ENCODE measurements around the gene NFIX.

Gene NFIX

GRCh38 chr19:13024951-13025697 is 29.8 kb downstream of the NFIX start:
- H2AFZ ChIP-seq (ENCODE audit: low read depth, low read length) = no peak overlapping the region
- ATAC-seq (ENCODE audit: insufficient read depth, low read depth) (no peak), DNase-seq (no peak)
- no peak overlapping the region for H3K4me3 ChIP-seq (ENCODE audit: low read depth in 1 of 2, low read length in 2 of 2)
- H3K4me2 ChIP-seq (ENCODE audit: insufficient read depth, low read length) = no peak overlapping the region
- no peak overlapping the region for H3K9ac ChIP-seq (ENCODE audit: low read depth, low read length)
- TF ChIP-seq EZH2 (IDR thresholded peaks at IDR 0.05; ENCODE audit: borderline replicate concordance, low read depth, low read length, severe bottlenecking) = no peak
- TF ChIP-seq, protein P1, sequence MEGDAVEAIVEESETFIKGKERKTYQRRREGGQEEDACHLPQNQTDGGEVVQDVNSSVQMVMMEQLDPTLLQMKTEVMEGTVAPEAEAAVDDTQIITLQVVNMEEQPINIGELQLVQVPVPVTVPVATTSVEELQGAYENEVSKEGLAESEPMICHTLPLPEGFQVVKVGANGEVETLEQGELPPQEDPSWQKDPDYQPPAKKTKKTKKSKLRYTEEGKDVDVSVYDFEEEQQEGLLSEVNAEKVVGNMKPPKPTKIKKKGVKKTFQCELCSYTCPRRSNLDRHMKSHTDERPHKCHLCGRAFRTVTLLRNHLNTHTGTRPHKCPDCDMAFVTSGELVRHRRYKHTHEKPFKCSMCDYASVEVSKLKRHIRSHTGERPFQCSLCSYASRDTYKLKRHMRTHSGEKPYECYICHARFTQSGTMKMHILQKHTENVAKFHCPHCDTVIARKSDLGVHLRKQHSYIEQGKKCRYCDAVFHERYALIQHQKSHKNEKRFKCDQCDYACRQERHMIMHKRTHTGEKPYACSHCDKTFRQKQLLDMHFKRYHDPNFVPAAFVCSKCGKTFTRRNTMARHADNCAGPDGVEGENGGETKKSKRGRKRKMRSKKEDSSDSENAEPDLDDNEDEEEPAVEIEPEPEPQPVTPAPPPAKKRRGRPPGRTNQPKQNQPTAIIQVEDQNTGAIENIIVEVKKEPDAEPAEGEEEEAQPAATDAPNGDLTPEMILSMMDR (IDR thresholded peaks at IDR 0.05; ENCODE audit: borderline replicate concordance, extremely low read depth, low read length, poor library complexity, severe bottlenecking) = no peak
- H3K4me1 ChIP-seq (ENCODE audit: insufficient read depth, low read length) = peaks cover 3% of the 10 kb centered on the region; the same call in 1 of the 2 replicates
- H3K36me3 ChIP-seq (ENCODE audit: insufficient read depth, low read length) = no peaks in the 10 kb centered on the region
- H3K9me3 ChIP-seq (ENCODE audit: insufficient read depth, low read length, severe bottlenecking) = no peaks in the 10 kb centered on the region
- no peak overlapping the region for H3K27ac ChIP-seq (ENCODE audit: low read length)
- H3K27me3 ChIP-seq (ENCODE audit: insufficient read depth, low read length, poor library complexity) = no peaks in the 10 kb centered on the region
- no peaks in the 10 kb centered on the region for H3K79me2 ChIP-seq (ENCODE audit: insufficient read depth, low read length)
- peaks cover 3% of the 10 kb centered on the region; the same call in 1 of the 2 replicates for H4K20me1 ChIP-seq (ENCODE audit: insufficient read depth, low read length)

DNA sequence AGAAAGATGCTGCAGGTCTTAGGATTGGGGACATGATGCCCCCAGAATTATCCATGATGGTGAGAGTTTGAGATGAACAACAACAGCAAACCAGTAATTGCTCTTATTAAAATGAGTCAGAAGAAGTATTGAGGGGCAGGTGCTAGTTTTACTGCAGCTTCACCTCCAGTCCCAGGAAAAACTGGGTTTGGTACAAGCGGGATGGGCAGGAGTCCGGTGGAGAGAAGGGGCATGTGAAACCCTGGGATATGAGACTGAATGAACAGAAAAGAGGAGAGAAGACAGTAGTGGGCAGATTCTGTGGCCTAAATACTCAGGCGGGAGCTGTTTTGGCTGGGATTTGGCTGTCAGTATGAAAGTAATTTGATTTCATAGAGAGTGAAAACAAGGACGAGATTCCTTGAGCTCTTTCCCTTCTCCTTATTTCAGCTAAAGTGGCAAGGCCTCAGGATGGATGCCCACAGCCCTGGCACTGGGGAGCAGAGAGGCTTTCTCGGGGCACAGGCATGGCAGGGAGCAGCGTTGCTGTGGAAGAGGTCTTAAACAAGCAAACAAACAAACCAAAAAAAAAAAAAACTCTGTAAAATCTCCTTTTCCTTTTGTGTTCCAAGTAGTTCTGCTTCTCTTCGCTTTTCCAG is 30.7 kb downstream of the NFIX start:
- Histone ChIP-seq H3K79me2 (ENCODE audit: insufficient read depth, low read length) (no peaks in the 10 kb centered on the region), H2AFZ (ENCODE audit: low read depth, low read length) (no peak overlapping the region), H3K36me3 (ENCODE audit: insufficient read depth, low read length) (no peaks in the 10 kb centered on the region), H3K4me1 (ENCODE audit: insufficient read depth, low read length) (peaks cover 3% of the 10 kb centered on the region; the same call in 1 of the 2 replicates), H3K4me2 (ENCODE audit: insufficient read depth, low read length) (no peak overlapping the region), H3K9ac (ENCODE audit: low read depth, low read length) (no peak overlapping the region), H3K27me3 (ENCODE audit: insufficient read depth, low read length, poor library complexity) (no peaks in the 10 kb centered on the region), H3K9me3 (ENCODE audit: insufficient read depth, low read length, severe bottlenecking) (no peaks in the 10 kb centered on the region), H3K27ac (ENCODE audit: low read length) (no peak overlapping the region), H4K20me1 (ENCODE audit: insufficient read depth, low read length) (no peaks in the 10 kb centered on the region), H3K4me3 (ENCODE audit: low read depth in 1 of 2, low read length in 2 of 2) (no peak overlapping the region)
- TF ChIP-seq EZH2 (IDR thresholded peaks at IDR 0.05; ENCODE audit: borderline replicate concordance, low read depth, low read length, severe bottlenecking) = no peak
- TF ChIP-seq, protein P1 (IDR thresholded peaks at IDR 0.05; ENCODE audit: borderline replicate concordance, extremely low read depth, low read length, poor library complexity, severe bottlenecking) = no peak
- ATAC-seq (ENCODE audit: insufficient read depth, low read depth) (no peak), DNase-seq (no peak)

GRCh38 chr19:13026462-13027370 is 31.4 kb downstream of the NFIX start:
- Histone ChIP-seq H3K27ac (ENCODE audit: low read length) (no peak overlapping the region), H3K9me3 (ENCODE audit: insufficient read depth, low read length, severe bottlenecking) (no peaks in the 10 kb centered on the region), H2AFZ (ENCODE audit: low read depth, low read length) (no peak overlapping the region), H4K20me1 (ENCODE audit: insufficient read depth, low read length) (no peaks in the 10 kb centered on the region), H3K79me2 (ENCODE audit: insufficient read depth, low read length) (no peaks in the 10 kb centered on the region), H3K4me3 (ENCODE audit: low read depth in 1 of 2, low read length in 2 of 2) (no peak overlapping the region), H3K36me3 (ENCODE audit: insufficient read depth, low read length) (no peaks in the 10 kb centered on the region), H3K27me3 (ENCODE audit: insufficient read depth, low read length, poor library complexity) (no peaks in the 10 kb centered on the region), H3K4me1 (ENCODE audit: insufficient read depth, low read length) (peaks cover 3% of the 10 kb centered on the region; the same call in 1 of the 2 replicates), H3K9ac (ENCODE audit: low read depth, low read length) (no peak overlapping the region), H3K4me2 (ENCODE audit: insufficient read depth, low read length) (no peak overlapping the region)
- DNase-seq (no peak), ATAC-seq (ENCODE audit: insufficient read depth, low read depth) (no peak)
- no peak for TF ChIP-seq EZH2 (IDR thresholded peaks at IDR 0.05; ENCODE audit: borderline replicate concordance, low read depth, low read length, severe bottlenecking)
- TF ChIP-seq, protein P1 (IDR thresholded peaks at IDR 0.05; ENCODE audit: borderline replicate concordance, extremely low read depth, low read length, poor library complexity, severe bottlenecking) = no peak
